Esophagus squamous epithelium (tissue), 5 donors: ENCODE results near the gene ZFC3H1. TPM values are rescaled to one million over a fixed set of nuclear protein-coding genes. Genes with fewer than 3 reads are reported as not detected.

Experiments used
- DNase-seq: peaks from one replicate; lab custom pipeline; 2025; lab: John Stamatoyannopoulos, UW
- H3K27ac ChIP-seq, 4 donors: fragments of 200-600 bp; sonication (generic); one replicate each; pipeline ENCODE4 v1.5.1; 2016 to 2019; ENCODE audit warnings: mild to moderate bottlenecking in 1 of 4
- H3K27me3 ChIP-seq, 4 donors: fragments of 200-600 bp; sonication (generic); 1 replicate in 3 of 4; 2 replicates in 1 of 4; pipeline versions ENCODE4 v1.5.1 to v1.6.0; 2017 to 2021; ENCODE audit warnings: antibody characterized with exemption in 1 of 4
- H3K36me3 ChIP-seq, 3 donors: fragments of 200-600 bp; sonication (generic); one replicate each; pipeline ENCODE4 v1.5.1; 2016 to 2019
- H3K4me1 ChIP-seq, 3 donors: fragments of 200-600 bp; sonication (generic); one replicate each; pipeline ENCODE4 v1.5.1; 2017 to 2019
- H3K4me3 ChIP-seq, 4 donors: fragments of 200-600 bp; sonication (generic); 1 replicate in 3 of 4; 2 replicates in 1 of 4; pipeline ENCODE4 v1.5.1; 2016 to 2019; ENCODE audit warnings: mild to moderate bottlenecking in 2 of 4, moderate library complexity in 1 of 4
- H3K9me3 ChIP-seq, 3 donors: fragments of 200-600 bp; sonication (generic); one replicate each; pipeline ENCODE4 v1.5.1; 2016 to 2019
- CTCF ChIP-seq, 6 experiments: fragments of 450-650 bp in 4 of 6; fragments of 200-600 bp in 2 of 6; sonication (generic) in 2 of 6; IDR thresholded peaks; one replicate each; pipeline ENCODE4 v1.5.1; 2016 to 2019; ENCODE audit warnings: antibody characterized with exemption in 6 of 6, mild to moderate bottlenecking in 4 of 6, moderate library complexity in 4 of 6
- POLR2A ChIP-seq, 4 donors: fragments of 450-650 bp; IDR thresholded peaks; one replicate each; pipeline ENCODE4 v1.6.1; 2017; ENCODE audit warnings: antibody characterized with exemption in 4 of 4, mild to moderate bottlenecking in 4 of 4, moderate library complexity in 3 of 4
- WGBS, 2 donors: methylation state at CpG; one replicate each; pipeline ENCODE4 v1.1.5; 2018; 5-methylcytosine and 5-hydroxymethylcytosine counted together
- intact Hi-C: fragments of 100-400 bp; cut with DNase I; formaldehyde crosslinking; loops from one replicate; pipeline ENCODE4 v1.15.0; 2022
- total RNA-seq, 4 donors: library from RNA; depleted of rRNA; stranded (reverse); fragments of >200 nt; gene quantifications; one replicate each; pipeline ENCODE4 v1.1.0, GENCODE V29; 2016
- donor health status: DM: yes; HTN: yes; CAD: no.

ZFC3H1 gene
- 10 to 100 TPM; 17.7 to 60.8 (median 52.2) TPM for total RNA-seq

GRCh38 chr12:71663561-71664410, at the start of gene ZFC3H1, which contains the start of gene THAP2:
TSS of gene ZFC3H1 (minus strand) at chr12:71663848. CDS start at chr12:71663610, 238 bp downstream.
TSS of gene THAP2 (plus strand) at chr12:71664301. CDS start at chr12:71664510, 209 bp downstream.
- Histone ChIP-seq H3K36me3 (peaks cover 0 to 18% (median 0%) of the 10 kb centered on the region in 3 donors), H3K4me1 (peaks cover 0 to 47% (median 22%) of the 10 kb centered on the region in 3 donors), H3K27ac (peak within 1 kb of the TSS; percentile 94 to 98 (median 97)), H3K9me3 (no peaks in the 10 kb centered on the region), H3K4me3 (peak within 1 kb of the TSS; percentile 68 to 94 (median 82)), H3K27me3 (no peaks in the 10 kb centered on the region)
- 0 to 1% methylated on average over 35 to 51 of the region's 57 CpGs for WGBS, 2 donors
- DNase-seq: peak; percentile 85
- intact Hi-C loops: loop anchor here (10.0 kb wide), 1 partner anchor 91 kb away; the partner anchor contains the start of gene RAB21
- TF ChIP-seq CTCF (IDR thresholded peaks at IDR 0.05) (peak in 2 of 6 experiments; percentile 17 to 19), POLR2A (IDR thresholded peaks at IDR 0.05) (peak in 3 of 4 donors; percentile 93 to 97 (median 97))

- Histone ChIP-seq H3K27me3 (no peaks in the 10 kb centered on the region), H3K4me1 (peaks cover 0 to 54% (median 21%) of the 10 kb centered on the region in 3 donors), H3K4me3 (peak overlapping the region in 1 of 4 donors; percentile 2), H3K36me3 (peaks cover 0 to 16% (median 0%) of the 10 kb centered on the region in 3 donors), H3K27ac (peak overlapping the region; percentile 66 to 80 (median 75)), H3K9me3 (peaks cover 0 to 12% (median 0%) of the 10 kb centered on the region in 3 donors)
- no peak for DNase-seq
- TF ChIP-seq POLR2A (IDR thresholded peaks at IDR 0.05) (no peak), CTCF (IDR thresholded peaks at IDR 0.05) (no peak)
- intact Hi-C loops: no loop called here
- 48 to 64% methylated on average over 6 to 7 of the region's 7 CpGs for WGBS, 2 donors
Measured at GRCh38 chr12:71710276-71711125, 46.9 kb upstream of the ZFC3H1 start.

- no peak overlapping the region for H3K4me3 ChIP-seq
- DNase-seq: no peak
- intact Hi-C loops: no loop called here
- H3K9me3 ChIP-seq: no peaks in the 10 kb centered on the region
- WGBS, 2 donors: 53% methylated on average over 1 of the region's 1 CpG
- H3K27ac ChIP-seq: peak overlapping the region in 3 of 4 donors; percentile 34 to 79 (median 66)
- H3K36me3 ChIP-seq: peaks cover 0 to 22% (median 0%) of the 10 kb centered on the region in 3 donors
- peaks cover 3 to 70% (median 22%) of the 10 kb centered on the region in 3 donors for H3K4me1 ChIP-seq
- no peaks in the 10 kb centered on the region for H3K27me3 ChIP-seq
- TF ChIP-seq POLR2A (IDR thresholded peaks at IDR 0.05): no peak
- no peak for TF ChIP-seq CTCF (IDR thresholded peaks at IDR 0.05)
Measured at GRCh38 chr12:71708658-71709057, 45.0 kb upstream of the ZFC3H1 start.

- TF ChIP-seq CTCF (IDR thresholded peaks at IDR 0.05): no peak
- no peak for TF ChIP-seq POLR2A (IDR thresholded peaks at IDR 0.05)
- Histone ChIP-seq H3K27me3 (no peaks in the 10 kb centered on the region), H3K9me3 (no peaks in the 10 kb centered on the region), H3K36me3 (peaks cover 0 to 50% (median 12%) of the 10 kb centered on the region in 3 donors), H3K4me3 (no peak overlapping the region), H3K4me1 (peaks cover 3 to 74% (median 22%) of the 10 kb centered on the region in 3 donors), H3K27ac (peak overlapping the region in 3 of 4 donors; percentile 72 to 82 (median 74))
- no peak for DNase-seq
- intact Hi-C loops: no loop called here
- 36 to 63% methylated on average over 2 of the region's 2 CpGs for WGBS, 2 donors
Measured at GRCh38 chr12:71704920-71705319, 41.3 kb upstream of the ZFC3H1 start.
